Measurements from ENCODE around the gene MUC16.
"Not testable (repeated sequence)": the region's sequence is repeated elsewhere in the genome, so short reads cannot be mapped to it uniquely, and the experiment has no call there.

The MUC16 gene

GRCh38 chr19:9009935-9010651, at the start of gene MUC16:
MUC16 (minus strand) TSS chr19:9010409.
- no peak for DNase-seq

- no peak for DNase-seq
Observed at GRCh38 chr19:9058905-9059667, 48.9 kb upstream of the MUC16 start.

- no peak for DNase-seq
Observed at GRCh38 chr19:9057505-9058258, 47.5 kb upstream of the MUC16 start.

GRCh38 chr19:9056131-9056530, 45.9 kb upstream of the MUC16 start:
- DNase-seq, result not testable (repeated sequence)

- no peak for DNase-seq
Observed at GRCh38 chr19:9054765-9055164, 44.6 kb upstream of the MUC16 start.

- no peak for DNase-seq
Observed at GRCh38 chr19:9054207-9054606, 44.0 kb upstream of the MUC16 start.

- DNase-seq, result not testable (repeated sequence)
Observed at GRCh38 chr19:9053674-9054073, 43.5 kb upstream of the MUC16 start.

GRCh38 chr19:9052894-9053293, 42.7 kb upstream of the MUC16 start:
- DNase-seq, result no peak

GRCh38 chr19:9046694-9047093, 36.5 kb upstream of the MUC16 start:
- DNase-seq, result no peak

DNA sequence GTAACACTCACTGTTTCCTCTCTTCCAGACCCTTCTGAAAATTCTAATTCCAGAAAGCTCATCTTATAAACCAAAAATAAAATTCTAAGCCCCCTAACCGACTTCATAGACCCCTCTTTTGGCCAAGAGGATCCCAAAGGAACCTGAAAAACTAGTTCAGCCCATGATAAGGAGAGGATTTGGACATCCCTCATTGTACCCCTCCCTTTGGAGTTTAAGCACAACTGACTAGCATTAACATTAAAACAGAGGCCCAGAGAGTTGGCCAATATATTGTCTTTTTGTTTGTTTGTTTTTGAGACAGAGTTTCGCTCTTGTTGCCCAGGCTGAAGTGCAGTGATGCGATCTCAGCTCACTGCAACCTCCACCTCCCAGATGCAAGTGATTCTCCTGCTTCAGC, 34.2 kb upstream of the MUC16 start:
- no peak for DNase-seq

- DNase-seq, result no peak
Observed at GRCh38 chr19:9043524-9043923, 33.3 kb upstream of the MUC16 start.

DNA sequence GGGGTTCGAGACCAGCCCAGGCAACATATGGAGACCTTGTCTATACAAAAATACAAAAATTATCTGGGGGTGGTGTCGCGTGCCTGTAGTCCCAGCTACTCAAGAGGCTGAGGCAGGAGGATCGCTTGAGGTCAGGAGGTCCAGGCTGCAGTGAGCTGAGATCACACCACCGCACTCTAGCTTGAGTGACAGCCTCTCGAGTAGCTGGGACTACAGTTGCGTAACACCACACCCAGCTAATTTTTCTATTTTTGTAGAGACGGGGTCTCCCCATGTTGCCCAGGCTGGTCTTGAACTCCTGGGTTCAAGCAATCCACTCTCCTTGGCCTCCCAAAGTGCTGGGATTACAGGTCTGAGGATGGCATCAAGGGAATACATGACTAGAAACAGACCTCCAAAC, 30.8 kb upstream of the MUC16 start:
- DNase-seq, result no peak

GRCh38 chr19:9040131-9040530, 29.9 kb upstream of the MUC16 start:
- DNase-seq, result no peak

DNA sequence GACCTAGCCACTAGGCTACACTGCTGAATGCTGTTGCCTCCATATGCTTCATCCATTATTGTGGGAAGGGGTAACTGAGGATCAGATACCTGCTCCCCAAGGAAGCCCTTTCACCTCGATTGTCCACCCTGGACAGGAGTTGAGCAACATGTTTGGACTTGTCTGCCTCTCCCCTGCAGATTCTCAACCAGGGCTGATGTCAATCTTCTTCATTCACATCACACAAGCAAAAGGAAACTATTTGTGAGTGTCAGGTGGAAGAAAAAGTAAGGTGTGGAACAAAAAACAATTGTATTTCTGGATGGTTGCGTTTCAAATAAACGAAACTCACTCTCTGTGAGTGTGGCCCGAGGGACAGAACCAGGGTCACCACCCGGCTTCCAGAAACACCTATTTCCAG, 29.5 kb upstream of the MUC16 start:
- no peak for DNase-seq

DNA sequence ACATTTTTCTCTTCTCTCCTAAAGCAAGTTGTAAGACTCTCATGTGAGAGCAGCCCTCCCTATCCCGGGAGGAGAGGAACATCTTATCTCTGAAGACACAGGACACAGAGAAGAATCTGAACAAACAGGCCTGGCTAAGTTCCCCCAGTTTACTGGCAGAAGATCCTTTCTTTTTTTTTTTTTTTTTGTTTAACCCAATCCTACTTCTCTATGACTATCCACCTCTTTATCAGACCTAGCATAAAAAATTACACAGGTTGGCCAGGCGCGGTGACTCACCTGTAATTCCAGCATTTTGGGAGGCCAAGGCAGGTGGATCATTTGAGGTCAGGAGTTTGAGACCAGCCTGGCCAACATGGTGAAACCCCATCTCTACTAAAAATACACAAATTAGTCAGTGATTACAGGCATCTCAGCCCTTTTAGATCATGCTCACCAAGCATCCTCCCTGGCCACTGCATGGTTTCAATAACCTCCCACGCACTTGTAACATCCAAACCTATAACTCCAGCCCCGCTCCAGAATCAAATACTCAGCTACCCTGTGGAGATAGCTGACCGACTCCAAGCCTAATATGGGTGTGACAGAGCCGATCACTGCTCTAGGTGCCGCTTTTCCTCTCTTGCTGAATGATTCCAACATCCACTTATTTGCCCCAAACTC, 27.3 kb upstream of the MUC16 start:
- no peak for DNase-seq

DNA sequence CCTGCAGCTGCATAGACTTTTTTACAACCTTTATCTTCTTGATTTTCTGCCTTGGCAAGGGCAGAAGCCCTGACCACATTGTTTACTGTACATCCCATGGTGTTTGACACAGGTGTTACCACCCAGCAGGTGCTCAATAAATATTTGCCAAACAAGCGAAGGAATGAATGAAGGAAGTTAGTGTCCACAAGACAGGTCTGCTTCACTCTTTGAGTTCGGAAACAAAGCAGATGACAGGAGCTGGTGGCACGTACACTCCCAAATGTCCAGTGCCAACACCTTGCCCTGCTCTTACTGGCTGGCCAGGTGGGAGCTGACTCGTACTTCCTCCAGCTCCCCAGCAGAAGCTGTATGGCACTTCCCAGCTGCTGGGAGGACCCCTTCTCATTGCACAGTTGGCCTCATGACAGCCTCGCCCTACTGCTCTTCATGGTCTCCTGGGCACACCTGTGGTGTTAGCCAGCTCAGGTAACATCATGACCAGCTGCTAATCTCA, 22.0 kb upstream of the MUC16 start:
- DNase-seq, result no peak

GRCh38 chr19:9018163-9018875, 8.1 kb upstream of the MUC16 start:
- DNase-seq, result no peak

- no peak for DNase-seq
Observed at GRCh38 chr19:9014803-9015202, 4.6 kb upstream of the MUC16 start.

- DNase-seq, result no peak
Observed at GRCh38 chr19:9013988-9014387, 3.8 kb upstream of the MUC16 start.

GRCh38 chr19:9011875-9012274, 1.7 kb upstream of the MUC16 start:
- DNase-seq, result no peak

GRCh38 chr19:9010693-9011092, 484 bp upstream of the MUC16 start:
- no peak for DNase-seq

- DNase-seq, result no peak
Observed at GRCh38 chr19:9009431-9009830, 778 bp downstream of the MUC16 start.

All from NCI-H2171 (cell line).